ENCODE data around the gene TTC7B. TPM values are rescaled to one million over a fixed set of nuclear protein-coding genes. Genes with fewer than 3 reads are reported as not detected.

Gene TTC7B
- total RNA-seq, 1 donor from 2014 or later: 40.3 TPM

DNA sequence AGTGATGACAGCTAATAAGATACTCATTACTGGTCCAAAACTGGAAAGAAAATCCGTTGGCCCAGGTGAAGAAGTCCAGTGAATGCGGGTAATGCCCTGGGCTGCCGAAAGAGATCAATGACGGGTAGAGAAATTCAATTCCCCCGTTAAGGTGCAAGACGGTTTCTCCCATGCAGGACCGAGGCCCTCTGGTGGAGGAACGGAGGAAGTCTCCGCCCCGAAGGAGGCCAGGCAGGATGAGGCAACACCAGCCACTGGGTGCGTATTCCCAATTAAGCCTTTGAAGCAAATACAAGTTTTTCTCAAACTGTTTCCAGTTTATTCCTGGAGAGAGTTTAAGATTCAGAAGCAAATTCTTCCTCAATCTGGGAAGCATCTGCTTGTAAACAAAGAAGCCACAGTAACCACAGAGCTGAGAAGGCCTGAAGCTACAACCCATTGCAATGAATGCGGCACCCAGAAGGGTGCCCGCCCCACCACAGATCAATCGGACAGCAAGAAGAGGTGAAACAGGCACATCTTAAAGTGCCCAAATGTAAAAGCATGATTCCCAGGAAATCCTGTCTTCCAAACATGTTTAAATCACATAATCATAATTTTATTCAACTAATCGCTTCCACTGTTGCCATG is 118.5 kb downstream of the TTC7B start:
- H3K27ac Mint-ChIP-seq (ENCODE audit: unreplicated experiment): peak overlapping the region; percentile 63
- no peaks in the 10 kb centered on the region for H3K27me3 Mint-ChIP-seq (ENCODE audit: low read depth)
- no peak overlapping the region for H3K4me3 Mint-ChIP-seq (ENCODE audit: unreplicated experiment)
- no peaks in the 10 kb centered on the region for H3K9me3 Mint-ChIP-seq (ENCODE audit: low read depth)
- TF ChIP-seq, protein P1, sequence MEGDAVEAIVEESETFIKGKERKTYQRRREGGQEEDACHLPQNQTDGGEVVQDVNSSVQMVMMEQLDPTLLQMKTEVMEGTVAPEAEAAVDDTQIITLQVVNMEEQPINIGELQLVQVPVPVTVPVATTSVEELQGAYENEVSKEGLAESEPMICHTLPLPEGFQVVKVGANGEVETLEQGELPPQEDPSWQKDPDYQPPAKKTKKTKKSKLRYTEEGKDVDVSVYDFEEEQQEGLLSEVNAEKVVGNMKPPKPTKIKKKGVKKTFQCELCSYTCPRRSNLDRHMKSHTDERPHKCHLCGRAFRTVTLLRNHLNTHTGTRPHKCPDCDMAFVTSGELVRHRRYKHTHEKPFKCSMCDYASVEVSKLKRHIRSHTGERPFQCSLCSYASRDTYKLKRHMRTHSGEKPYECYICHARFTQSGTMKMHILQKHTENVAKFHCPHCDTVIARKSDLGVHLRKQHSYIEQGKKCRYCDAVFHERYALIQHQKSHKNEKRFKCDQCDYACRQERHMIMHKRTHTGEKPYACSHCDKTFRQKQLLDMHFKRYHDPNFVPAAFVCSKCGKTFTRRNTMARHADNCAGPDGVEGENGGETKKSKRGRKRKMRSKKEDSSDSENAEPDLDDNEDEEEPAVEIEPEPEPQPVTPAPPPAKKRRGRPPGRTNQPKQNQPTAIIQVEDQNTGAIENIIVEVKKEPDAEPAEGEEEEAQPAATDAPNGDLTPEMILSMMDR (IDR thresholded peaks at IDR 0.05): peak; percentile 98
- peaks cover 18% of the 10 kb centered on the region for H3K4me1 Mint-ChIP-seq (ENCODE audit: low read depth)
- H3K36me3 Mint-ChIP-seq (ENCODE audit: low read depth): no peaks in the 10 kb centered on the region
- DNase-seq (ENCODE audit: low spot score): no peak

DNA sequence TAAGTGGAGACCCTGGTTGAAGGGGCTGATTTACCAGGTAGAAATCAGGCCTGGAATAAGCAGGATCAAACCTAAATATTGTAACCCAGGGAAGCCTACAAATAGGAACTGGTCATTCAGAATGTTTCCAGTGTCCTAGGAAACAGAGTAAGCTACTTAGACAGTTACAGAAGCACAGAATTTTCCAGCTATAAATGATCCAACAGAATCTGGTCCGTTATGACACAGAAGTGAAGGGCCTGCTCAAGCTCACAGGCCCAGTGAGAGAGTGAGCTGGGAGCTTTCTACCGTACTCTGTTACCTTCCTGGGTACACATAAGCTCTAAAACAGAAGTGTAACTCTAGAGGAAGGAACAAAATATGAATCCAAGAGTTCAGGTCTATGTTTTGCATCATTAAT is 119.1 kb downstream of the TTC7B start:
- no peak overlapping the region for H3K27ac Mint-ChIP-seq (ENCODE audit: unreplicated experiment)
- no peaks in the 10 kb centered on the region for H3K36me3 Mint-ChIP-seq (ENCODE audit: low read depth)
- H3K27me3 Mint-ChIP-seq (ENCODE audit: low read depth): no peaks in the 10 kb centered on the region
- H3K4me1 Mint-ChIP-seq (ENCODE audit: low read depth): peaks cover 18% of the 10 kb centered on the region
- H3K4me3 Mint-ChIP-seq (ENCODE audit: unreplicated experiment): no peak overlapping the region
- H3K9me3 Mint-ChIP-seq (ENCODE audit: low read depth): no peaks in the 10 kb centered on the region
- TF ChIP-seq, protein P1 (IDR thresholded peaks at IDR 0.05): no peak
- DNase-seq (ENCODE audit: low spot score): no peak

DNA sequence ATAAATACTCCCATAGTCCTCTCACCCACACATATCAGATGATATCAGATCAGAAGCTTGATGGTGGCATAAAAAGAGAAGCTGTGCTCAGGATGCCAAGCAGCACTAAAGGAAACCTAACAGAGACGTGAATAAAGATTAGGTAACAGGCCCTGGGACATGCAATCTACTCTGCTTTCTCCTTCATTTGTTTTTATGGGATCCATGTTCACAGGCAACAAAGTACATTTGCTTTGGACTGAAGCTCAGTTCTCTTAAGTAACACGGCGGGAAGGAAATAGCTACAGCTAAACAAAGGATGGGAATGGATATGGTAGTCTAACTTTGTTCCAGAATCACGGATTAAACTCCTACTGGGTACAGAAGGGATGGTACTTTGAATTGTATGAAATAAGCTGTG is 119.5 kb downstream of the TTC7B start:
- TF ChIP-seq, protein P1 (IDR thresholded peaks at IDR 0.05): no peak
- Mint-ChIP-seq H3K27me3 (ENCODE audit: low read depth) (no peaks in the 10 kb centered on the region), H3K9me3 (ENCODE audit: low read depth) (no peaks in the 10 kb centered on the region), H3K4me1 (ENCODE audit: low read depth) (peaks cover 18% of the 10 kb centered on the region), H3K4me3 (ENCODE audit: unreplicated experiment) (no peak overlapping the region), H3K36me3 (ENCODE audit: low read depth) (no peaks in the 10 kb centered on the region), H3K27ac (ENCODE audit: unreplicated experiment) (no peak overlapping the region)
- DNase-seq (ENCODE audit: low spot score): no peak

DNA sequence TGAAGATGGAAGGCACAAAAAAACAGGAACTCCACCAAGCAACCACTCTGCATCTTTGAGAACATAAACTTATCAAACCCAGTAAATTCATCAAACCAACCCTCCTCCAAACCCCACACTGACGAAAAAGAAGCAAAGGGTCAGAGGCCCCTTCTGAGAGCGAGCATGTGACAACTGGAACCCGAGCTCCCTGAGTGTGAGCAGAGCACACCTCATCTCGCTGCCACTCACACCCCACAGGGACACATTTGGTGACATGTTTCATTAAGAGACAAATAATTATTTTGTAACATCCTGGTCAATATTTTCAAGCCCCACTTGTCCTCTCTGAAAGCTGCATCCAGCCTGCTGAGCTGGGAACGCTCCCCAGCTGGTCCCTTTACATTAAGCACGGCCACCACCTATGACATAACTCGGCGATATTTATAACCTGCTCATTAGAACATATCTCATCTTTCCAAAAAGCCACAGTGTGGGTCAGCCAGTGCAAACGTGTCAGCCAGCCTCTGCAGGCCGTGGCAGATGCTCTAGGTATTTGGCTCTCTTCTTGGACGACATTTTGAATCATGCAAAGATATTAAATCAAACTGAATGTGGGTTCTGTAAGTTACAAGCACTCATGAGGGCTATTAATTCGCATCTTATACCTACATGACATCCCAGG is 120.1 kb downstream of the TTC7B start:
- TF ChIP-seq, protein P1 (IDR thresholded peaks at IDR 0.05): no peak
- H3K36me3 Mint-ChIP-seq (ENCODE audit: low read depth): no peaks in the 10 kb centered on the region
- no peak for DNase-seq (ENCODE audit: low spot score)
- no peak overlapping the region for H3K4me3 Mint-ChIP-seq (ENCODE audit: unreplicated experiment)
- no peaks in the 10 kb centered on the region for H3K9me3 Mint-ChIP-seq (ENCODE audit: low read depth)
- no peak overlapping the region for H3K27ac Mint-ChIP-seq (ENCODE audit: unreplicated experiment)
- H3K27me3 Mint-ChIP-seq (ENCODE audit: low read depth): no peaks in the 10 kb centered on the region
- peaks cover 18% of the 10 kb centered on the region for H3K4me1 Mint-ChIP-seq (ENCODE audit: low read depth)

DNA sequence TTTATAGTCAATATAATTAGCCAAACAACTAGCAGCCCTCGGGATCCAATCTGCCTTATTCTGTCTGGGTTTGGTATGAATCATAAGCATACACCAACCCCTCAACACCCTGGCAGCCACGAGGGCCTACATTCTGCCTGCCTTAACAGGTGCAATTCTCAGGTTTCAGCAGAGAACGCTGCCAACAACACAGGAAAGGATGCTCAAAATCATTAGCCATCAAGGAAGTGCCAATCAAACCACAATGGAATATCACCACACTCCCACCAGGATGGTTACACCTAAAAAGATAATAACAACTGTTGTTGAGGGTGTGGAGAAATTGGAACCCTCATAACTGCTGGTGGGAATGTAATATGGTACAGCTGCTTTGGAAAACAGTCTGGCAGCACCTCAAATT is 122.8 kb downstream of the TTC7B start:
- peaks cover 8% of the 10 kb centered on the region for H3K36me3 Mint-ChIP-seq (ENCODE audit: low read depth)
- H3K27ac Mint-ChIP-seq (ENCODE audit: unreplicated experiment): no peak overlapping the region
- no peaks in the 10 kb centered on the region for H3K9me3 Mint-ChIP-seq (ENCODE audit: low read depth)
- TF ChIP-seq, protein P1 (IDR thresholded peaks at IDR 0.05): no peak
- H3K4me1 Mint-ChIP-seq (ENCODE audit: low read depth): peaks cover 15% of the 10 kb centered on the region
- DNase-seq (ENCODE audit: low spot score): no peak
- H3K4me3 Mint-ChIP-seq (ENCODE audit: unreplicated experiment): no peak overlapping the region
- H3K27me3 Mint-ChIP-seq (ENCODE audit: low read depth): no peaks in the 10 kb centered on the region
